Activated T-cell treated with anti-CD3 and anti-CD28 coated beads, Interleukin-2, amount 50 U/mL, for 24 hours (primary cell): ENCODE data around the gene TLE3.

Source experiments
- DNase-seq: peaks from one replicate; pipeline ENCODE4 v3.0.0-alpha.2; 2020
- H3K27ac Mint-ChIP-seq: 2 replicates; pipeline ENCODE4 v1.8.0; 2020; ENCODE audit warnings: mild to moderate bottlenecking, mixed read lengths
- H3K27me3 Mint-ChIP-seq: 2 replicates; pipeline ENCODE4 v1.8.0; 2020; ENCODE audit warnings: mixed read lengths
- H3K36me3 Mint-ChIP-seq: 2 replicates; pipeline ENCODE4 v1.8.0; 2020; ENCODE audit warnings: low read depth, mixed read lengths
- H3K4me1 Mint-ChIP-seq: 2 replicates; pipeline ENCODE4 v1.8.0; 2020; ENCODE audit warnings: low read depth, mixed read lengths
- H3K4me3 Mint-ChIP-seq: 2 replicates; pipeline ENCODE4 v1.8.0; 2020; ENCODE audit warnings: mild to moderate bottlenecking, moderate library complexity, mixed read lengths
- H3K9me3 Mint-ChIP-seq: 2 replicates; pipeline ENCODE4 v1.8.0; 2020; ENCODE audit warnings: mixed read lengths

Gene TLE3

DNA sequence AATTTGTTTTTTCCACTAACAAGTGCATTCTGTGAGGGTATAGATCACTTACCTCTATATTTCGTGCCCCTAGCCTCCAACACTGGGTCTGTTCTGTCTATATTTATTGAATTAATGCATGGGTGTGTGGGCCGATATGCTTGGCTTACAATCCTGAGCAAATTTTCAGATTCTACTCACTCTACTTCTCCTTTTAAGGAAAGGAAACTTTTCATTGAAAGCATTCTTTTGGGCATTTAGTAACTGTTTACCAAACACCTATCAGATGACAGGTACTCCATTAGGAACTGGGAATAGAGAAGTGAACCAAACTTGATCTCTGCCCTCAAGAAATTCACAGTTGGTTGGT is 60.5 kb downstream of the TLE3 start:
- H3K9me3 Mint-ChIP-seq: no peaks in the 10 kb centered on the region
- no peak for DNase-seq
- H3K4me3 Mint-ChIP-seq: no peak overlapping the region
- no peaks in the 10 kb centered on the region for H3K27me3 Mint-ChIP-seq
- no peaks in the 10 kb centered on the region for H3K4me1 Mint-ChIP-seq
- H3K27ac Mint-ChIP-seq: no peak overlapping the region
- no peaks in the 10 kb centered on the region for H3K36me3 Mint-ChIP-seq

DNA sequence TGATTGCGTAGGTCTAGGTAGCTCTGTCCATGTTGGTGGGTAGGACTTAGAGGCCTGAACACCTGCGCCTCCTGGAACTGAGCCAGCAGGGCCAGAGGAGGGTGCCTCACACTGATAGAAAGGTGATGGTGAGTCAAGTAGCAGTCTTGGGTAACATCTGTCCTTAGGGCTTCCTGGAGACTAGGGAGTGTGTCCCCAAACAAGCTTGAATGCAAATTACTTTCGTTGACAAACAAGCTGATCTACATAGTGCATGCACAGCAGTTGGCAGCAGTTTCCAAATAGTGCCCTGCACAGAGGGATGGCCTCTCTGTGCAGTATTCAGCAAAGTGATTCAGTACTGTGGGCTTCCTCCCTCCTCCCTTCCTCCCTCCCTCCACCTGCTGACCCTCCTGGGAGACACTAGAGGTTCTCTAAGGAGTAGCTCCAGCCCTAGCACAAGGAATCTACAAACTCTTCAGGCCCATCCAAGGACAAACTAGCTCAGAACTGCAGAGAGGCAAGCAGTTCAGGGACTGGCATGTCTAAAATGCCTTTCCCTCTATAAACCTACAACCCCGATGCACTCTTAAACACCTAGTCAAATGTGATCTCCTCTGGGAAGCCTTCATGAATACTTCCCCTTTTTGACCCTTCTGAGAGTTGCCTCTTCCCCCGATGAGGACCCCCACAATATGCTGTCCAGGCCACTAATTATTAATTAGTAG is 61.0 kb downstream of the TLE3 start:
- Mint-ChIP-seq H3K36me3 (no peaks in the 10 kb centered on the region), H3K27ac (no peak overlapping the region), H3K27me3 (no peaks in the 10 kb centered on the region), H3K9me3 (no peaks in the 10 kb centered on the region), H3K4me1 (no peaks in the 10 kb centered on the region), H3K4me3 (no peak overlapping the region)
- DNase-seq: no peak

DNA sequence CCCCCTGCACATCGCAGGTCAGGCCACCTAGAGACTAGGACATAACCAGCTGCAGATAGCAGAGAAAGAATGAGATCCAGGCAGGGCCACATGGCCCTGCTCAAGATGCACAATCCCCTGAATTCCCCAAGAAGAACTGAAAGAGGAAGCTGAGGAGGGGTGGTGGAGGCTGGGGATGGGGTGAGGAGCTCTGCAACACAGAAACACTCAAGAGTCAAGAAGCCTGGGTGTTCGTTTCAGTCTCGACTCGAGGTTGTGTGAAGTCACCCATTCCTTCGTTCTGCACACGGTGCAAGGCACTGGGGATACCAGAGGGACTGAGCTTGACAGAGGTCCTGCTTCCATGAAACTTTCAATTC is 62.0 kb downstream of the TLE3 start:
- no peak overlapping the region for H3K4me3 Mint-ChIP-seq
- DNase-seq: no peak
- no peaks in the 10 kb centered on the region for H3K4me1 Mint-ChIP-seq
- no peaks in the 10 kb centered on the region for H3K9me3 Mint-ChIP-seq
- no peaks in the 10 kb centered on the region for H3K36me3 Mint-ChIP-seq
- H3K27me3 Mint-ChIP-seq: no peaks in the 10 kb centered on the region
- H3K27ac Mint-ChIP-seq: no peak overlapping the region

DNA sequence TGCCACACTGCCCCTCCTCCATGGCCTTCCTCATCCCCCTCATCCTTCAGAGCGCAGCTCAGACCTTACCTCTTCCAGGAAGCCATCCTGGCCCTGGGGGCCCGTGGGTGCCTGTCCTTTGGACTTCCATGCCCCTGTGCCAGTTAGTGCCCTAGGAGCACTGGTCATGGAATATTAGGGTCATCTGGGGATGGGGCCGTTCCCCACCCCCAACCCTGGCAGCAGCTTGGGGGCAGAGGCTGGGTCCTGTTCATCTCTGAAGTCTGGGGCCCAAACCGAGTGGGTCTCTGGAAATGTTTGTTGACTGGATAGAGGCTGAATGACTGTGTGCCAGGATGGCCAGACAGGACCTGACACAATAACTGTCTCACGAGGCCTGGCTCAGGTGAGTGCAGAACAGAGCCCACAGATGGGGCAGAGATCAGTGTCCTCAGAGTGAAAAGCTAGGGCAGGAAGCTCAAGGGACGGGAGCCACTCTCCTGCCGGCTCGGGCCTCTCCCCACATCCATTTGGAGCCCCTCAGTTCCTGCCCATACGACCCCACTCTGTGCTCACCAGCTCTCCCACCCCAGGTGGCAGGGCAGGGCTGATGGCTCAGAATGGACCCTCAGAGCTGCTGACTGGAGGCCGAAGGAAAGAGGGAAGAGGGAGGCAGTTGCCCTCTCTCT is 62.5 kb downstream of the TLE3 start:
- H3K4me1 Mint-ChIP-seq: no peaks in the 10 kb centered on the region
- no peak overlapping the region for H3K27ac Mint-ChIP-seq
- no peaks in the 10 kb centered on the region for H3K36me3 Mint-ChIP-seq
- H3K27me3 Mint-ChIP-seq: no peaks in the 10 kb centered on the region
- no peak overlapping the region for H3K4me3 Mint-ChIP-seq
- DNase-seq: no peak
- no peaks in the 10 kb centered on the region for H3K9me3 Mint-ChIP-seq

DNA sequence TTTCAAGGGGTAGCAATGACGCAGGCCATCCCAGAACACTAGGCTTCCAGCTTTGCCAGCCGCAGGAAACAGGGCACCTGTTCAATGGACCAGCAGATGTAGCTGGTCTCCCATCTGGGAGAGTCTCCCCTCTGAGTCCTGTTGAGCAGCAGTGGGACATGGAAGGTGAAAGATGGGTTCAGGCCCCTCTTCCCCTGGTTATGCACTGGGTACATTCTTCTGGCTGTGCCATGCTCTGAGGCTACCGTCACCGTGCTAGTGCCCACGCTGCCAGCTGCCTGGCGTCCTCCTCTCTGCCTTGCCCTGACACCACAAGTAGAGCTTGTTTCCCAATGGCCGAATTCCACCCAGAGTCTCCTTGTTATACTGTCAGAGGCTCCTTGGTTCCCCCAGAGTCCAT is 63.1 kb downstream of the TLE3 start:
- Mint-ChIP-seq H3K9me3 (no peaks in the 10 kb centered on the region), H3K4me3 (no peak overlapping the region), H3K27ac (no peak overlapping the region), H3K27me3 (no peaks in the 10 kb centered on the region), H3K36me3 (no peaks in the 10 kb centered on the region), H3K4me1 (no peaks in the 10 kb centered on the region)
- no peak for DNase-seq

DNA sequence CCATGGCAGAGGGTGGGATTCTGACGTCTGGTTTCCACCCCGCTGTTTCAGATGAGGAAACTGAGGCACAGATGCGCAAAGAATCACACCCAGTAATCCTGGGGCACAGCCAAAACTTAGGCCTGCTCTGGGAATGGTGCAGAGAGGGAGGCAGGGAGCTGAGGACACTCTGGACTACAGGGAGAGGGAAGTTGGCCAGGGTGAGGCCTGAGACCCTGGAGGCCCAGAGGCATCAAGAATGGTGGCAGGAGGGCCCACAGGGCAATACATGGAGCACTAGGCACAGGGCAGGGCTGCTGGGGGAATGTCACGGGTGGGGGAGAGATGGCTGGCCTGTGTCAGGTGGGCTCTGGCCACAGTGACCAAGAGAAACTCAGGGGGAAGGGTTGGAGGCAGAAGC is 63.6 kb downstream of the TLE3 start:
- no peak for DNase-seq
- Mint-ChIP-seq H3K4me1 (no peaks in the 10 kb centered on the region), H3K27ac (no peak overlapping the region), H3K4me3 (no peak overlapping the region), H3K36me3 (no peaks in the 10 kb centered on the region), H3K9me3 (no peaks in the 10 kb centered on the region), H3K27me3 (no peaks in the 10 kb centered on the region)

DNA sequence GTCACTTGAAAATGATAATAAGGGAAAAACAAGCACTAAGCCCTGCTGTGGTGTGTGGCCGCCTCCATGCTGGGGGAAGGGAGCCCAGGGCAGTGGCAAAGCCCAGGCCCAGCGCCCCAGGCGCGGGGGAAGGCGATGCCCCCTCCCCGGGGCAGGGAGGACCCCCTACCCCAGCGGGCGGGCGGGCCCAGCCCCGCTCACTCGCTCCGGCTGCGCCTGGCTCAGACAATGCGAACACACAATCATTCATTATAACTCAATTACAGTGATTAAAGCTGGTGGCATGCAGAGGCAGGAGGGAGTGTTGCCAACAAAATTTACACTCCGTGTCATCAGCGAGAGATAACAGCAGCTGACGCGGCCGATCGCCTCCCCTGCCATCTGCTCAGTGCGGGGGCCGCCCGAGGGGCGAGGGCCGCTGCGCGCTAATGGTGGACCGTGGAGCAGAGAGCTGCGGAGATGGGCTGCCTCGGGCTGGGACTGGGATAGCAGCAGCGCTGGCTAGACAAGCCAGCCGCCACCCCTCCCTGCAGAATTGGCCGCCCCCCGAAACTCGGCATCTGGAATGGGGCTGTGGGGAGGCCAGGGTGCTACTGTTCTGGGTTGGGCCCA is 64.1 kb downstream of the TLE3 start:
- Mint-ChIP-seq H3K4me1 (no peaks in the 10 kb centered on the region), H3K27ac (no peak overlapping the region), H3K4me3 (no peak overlapping the region), H3K9me3 (no peaks in the 10 kb centered on the region), H3K36me3 (no peaks in the 10 kb centered on the region), H3K27me3 (no peaks in the 10 kb centered on the region)
- DNase-seq: no peak

DNA sequence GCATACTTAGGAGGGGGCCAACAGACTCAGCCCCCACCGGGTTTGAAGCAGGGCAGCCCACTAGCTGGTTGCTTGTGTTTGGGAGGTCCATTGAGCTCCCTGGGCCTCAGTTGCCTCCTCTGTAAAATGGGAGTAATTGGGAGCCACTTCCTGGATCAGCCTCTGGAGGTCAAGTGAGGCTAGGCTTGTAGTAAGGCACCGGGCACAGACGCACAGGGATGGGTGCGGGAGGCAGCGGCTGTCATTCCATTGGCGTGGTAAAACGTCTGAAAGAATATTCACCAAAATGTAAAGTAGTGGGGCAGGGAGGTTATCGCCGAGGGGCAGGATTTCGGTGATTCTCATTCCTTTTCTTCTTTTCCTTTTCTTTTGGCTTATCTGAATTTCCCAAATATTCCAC is 64.6 kb downstream of the TLE3 start:
- no peak for DNase-seq
- H3K27ac Mint-ChIP-seq: no peak overlapping the region
- no peak overlapping the region for H3K4me3 Mint-ChIP-seq
- H3K9me3 Mint-ChIP-seq: no peaks in the 10 kb centered on the region
- H3K4me1 Mint-ChIP-seq: no peaks in the 10 kb centered on the region
- no peaks in the 10 kb centered on the region for H3K27me3 Mint-ChIP-seq
- no peaks in the 10 kb centered on the region for H3K36me3 Mint-ChIP-seq

DNA sequence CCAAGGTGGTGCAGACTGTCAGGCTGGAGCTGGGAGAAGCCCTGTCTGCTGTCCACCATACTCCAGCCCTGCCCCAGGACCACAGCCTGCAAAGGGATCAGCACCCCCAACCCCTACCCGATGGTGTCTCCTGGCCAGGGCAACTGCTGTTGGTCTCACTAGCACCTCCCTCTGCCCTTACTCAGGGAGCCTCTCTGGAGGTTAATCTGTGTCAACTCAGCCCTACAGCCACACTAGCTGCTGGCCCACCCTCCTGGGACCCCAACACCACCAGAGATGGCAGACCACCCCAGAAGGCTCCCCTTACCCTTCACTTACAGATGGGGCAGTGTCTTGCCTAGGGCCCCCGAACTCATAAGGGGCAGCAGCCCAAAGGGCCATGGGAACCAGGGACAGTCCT is 65.2 kb downstream of the TLE3 start:
- no peaks in the 10 kb centered on the region for H3K9me3 Mint-ChIP-seq
- no peaks in the 10 kb centered on the region for H3K4me1 Mint-ChIP-seq
- H3K27me3 Mint-ChIP-seq: no peaks in the 10 kb centered on the region
- no peak overlapping the region for H3K27ac Mint-ChIP-seq
- no peaks in the 10 kb centered on the region for H3K36me3 Mint-ChIP-seq
- no peak for DNase-seq
- H3K4me3 Mint-ChIP-seq: no peak overlapping the region

DNA sequence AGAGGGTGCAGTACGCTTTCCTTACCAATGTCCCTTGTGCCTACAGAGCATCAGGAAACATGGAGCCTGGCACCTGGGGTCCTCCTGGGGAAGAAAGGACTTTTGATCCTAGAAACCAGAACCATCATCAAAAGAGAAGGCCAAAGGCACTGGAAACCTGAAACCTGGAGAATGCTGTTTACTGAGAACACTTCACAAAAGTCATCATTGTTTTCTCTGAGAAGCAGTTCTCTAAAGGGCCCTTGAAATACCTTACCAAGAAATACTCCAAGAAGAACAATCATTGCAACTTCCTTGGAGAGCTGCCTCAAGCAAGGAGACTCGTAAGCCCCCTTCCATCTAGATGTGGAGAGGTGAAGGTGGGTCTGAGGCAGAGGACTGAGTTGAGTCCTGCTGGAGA is 66.0 kb downstream of the TLE3 start:
- H3K4me1 Mint-ChIP-seq: no peaks in the 10 kb centered on the region
- no peak overlapping the region for H3K27ac Mint-ChIP-seq
- H3K27me3 Mint-ChIP-seq: no peaks in the 10 kb centered on the region
- DNase-seq: no peak
- no peak overlapping the region for H3K4me3 Mint-ChIP-seq
- H3K36me3 Mint-ChIP-seq: no peaks in the 10 kb centered on the region
- no peaks in the 10 kb centered on the region for H3K9me3 Mint-ChIP-seq

DNA sequence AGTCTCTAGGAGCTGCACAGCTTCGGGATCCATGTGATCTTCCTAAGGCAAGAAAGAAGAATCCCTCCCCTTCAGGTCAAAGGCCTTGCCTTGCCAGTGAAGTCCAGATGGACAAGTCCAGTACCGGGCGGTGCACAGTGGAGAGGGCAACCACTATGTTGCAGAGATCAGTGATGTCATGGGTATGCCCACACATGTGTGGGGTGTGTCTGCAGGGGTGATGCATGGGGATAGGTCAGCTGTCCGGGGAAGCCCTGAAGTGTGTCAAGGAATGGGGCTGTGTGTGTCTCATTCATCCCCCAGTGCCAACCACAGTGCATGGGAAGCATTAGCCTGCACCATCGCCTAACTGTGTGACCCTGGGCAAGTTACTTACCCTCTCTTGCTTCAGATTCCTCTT is 66.5 kb downstream of the TLE3 start:
- no peaks in the 10 kb centered on the region for H3K36me3 Mint-ChIP-seq
- H3K27me3 Mint-ChIP-seq: no peaks in the 10 kb centered on the region
- H3K4me1 Mint-ChIP-seq: no peaks in the 10 kb centered on the region
- H3K27ac Mint-ChIP-seq: no peak overlapping the region
- H3K9me3 Mint-ChIP-seq: no peaks in the 10 kb centered on the region
- H3K4me3 Mint-ChIP-seq: no peak overlapping the region
- DNase-seq: no peak

DNA sequence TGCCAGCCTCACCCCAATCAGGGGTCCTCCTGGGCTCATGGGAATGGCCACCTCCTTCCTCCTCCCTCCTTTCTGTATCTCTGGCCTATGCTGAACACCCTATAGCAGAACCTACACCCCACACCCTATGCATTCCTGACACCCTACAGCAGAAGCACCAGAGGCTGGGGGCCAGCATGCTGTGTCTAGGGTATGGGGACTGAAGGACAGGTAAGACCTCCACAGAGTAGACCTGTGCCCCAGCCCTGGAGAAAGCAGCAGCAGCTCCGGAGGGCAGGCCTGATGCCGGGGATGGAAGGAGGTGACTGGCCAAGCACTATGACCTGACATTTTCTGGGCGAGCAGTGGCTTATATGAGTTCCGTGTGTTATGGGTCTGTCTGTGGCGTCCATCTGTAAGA is 66.9 kb downstream of the TLE3 start:
- no peak overlapping the region for H3K27ac Mint-ChIP-seq
- no peaks in the 10 kb centered on the region for H3K9me3 Mint-ChIP-seq
- H3K27me3 Mint-ChIP-seq: no peaks in the 10 kb centered on the region
- DNase-seq: no peak
- no peaks in the 10 kb centered on the region for H3K4me1 Mint-ChIP-seq
- no peak overlapping the region for H3K4me3 Mint-ChIP-seq
- H3K36me3 Mint-ChIP-seq: no peaks in the 10 kb centered on the region

DNA sequence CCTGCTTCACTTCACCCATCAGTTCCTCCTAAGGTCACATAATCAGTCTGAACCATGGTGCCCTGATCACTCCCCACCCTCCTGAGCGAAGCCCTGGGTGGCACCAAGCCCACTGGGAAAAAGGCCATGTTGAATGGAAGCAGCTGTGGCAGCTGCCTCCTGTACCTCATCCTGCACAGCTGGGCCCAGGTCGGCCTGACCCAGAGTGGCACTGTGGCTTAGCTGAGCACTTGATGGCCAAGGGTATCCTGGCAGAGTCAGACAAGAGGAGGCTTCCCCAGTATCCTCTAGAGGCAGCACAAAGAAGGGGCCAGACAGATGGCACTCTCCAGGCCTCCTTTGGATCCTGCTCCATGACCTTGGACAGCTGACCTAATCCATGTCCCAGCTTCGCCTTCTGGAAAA is 68.4 kb downstream of the TLE3 start:
- no peaks in the 10 kb centered on the region for H3K36me3 Mint-ChIP-seq
- no peaks in the 10 kb centered on the region for H3K27me3 Mint-ChIP-seq
- no peak for DNase-seq
- no peaks in the 10 kb centered on the region for H3K9me3 Mint-ChIP-seq
- H3K27ac Mint-ChIP-seq: no peak overlapping the region
- H3K4me1 Mint-ChIP-seq: peaks cover 1% of the 10 kb centered on the region
- H3K4me3 Mint-ChIP-seq: no peak overlapping the region

DNA sequence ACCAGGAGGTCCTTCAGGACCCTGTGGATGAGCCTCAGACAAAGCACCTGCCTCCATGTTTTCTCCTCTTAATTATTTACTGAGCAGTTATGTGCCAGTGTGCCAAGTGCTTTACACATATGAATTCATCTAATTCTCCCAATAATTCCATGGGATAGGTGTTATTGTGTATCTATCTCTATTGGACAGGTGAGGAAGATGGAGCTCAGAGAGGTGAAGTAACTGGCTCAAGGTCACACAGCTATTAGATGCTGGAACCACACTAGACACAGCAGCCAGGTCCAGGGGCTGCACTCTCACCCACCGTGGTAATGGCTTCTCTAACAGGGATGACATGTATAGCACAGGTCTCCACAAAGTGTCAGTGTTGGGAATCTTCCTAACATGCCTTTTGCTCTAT is 70.2 kb downstream of the TLE3 start:
- H3K27ac Mint-ChIP-seq: no peak overlapping the region
- peaks cover 19% of the 10 kb centered on the region for H3K4me1 Mint-ChIP-seq
- H3K9me3 Mint-ChIP-seq: no peaks in the 10 kb centered on the region
- no peaks in the 10 kb centered on the region for H3K36me3 Mint-ChIP-seq
- no peak for DNase-seq
- H3K4me3 Mint-ChIP-seq: no peak overlapping the region
- no peaks in the 10 kb centered on the region for H3K27me3 Mint-ChIP-seq

DNA sequence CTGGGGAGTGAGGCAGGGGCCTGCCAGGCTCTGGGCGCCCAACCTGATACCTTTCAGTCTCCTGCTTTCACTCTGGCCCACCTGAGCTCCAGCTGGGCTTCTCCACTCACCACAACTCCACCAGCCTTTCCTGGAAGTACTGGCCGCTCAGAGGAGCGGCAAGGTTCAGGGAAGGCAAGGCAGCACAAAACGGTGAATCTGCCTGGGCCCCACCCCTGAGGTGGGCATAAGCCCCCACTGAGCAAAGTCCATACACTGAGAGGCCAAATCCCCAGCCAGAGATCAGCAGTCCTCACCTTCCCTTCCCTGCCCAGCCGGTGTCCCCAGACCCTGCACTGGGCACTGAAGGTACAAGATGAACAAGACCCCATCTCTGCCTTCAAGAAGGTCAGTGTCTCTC is 70.7 kb downstream of the TLE3 start:
- Mint-ChIP-seq H3K4me1 (peaks cover 21% of the 10 kb centered on the region), H3K9me3 (no peaks in the 10 kb centered on the region), H3K4me3 (no peak overlapping the region), H3K27me3 (no peaks in the 10 kb centered on the region), H3K27ac (no peak overlapping the region), H3K36me3 (no peaks in the 10 kb centered on the region)
- no peak for DNase-seq
